KOPT-K1 (cell line): ENCODE results near the gene SMAD6.

ENCODE experiments used
- H3K27ac ChIP-seq: fragments of 200-600 bp; sonication (generic); 2 replicates; pipeline ENCODE4 v1.5.1; 2016; ENCODE audit warnings: antibody characterized with exemption, mild to moderate bottlenecking, low read depth, low read length; ENCODE audit not compliant: poor library complexity, severe bottlenecking
- H3K36me3 ChIP-seq: fragments of 200-600 bp; sonication (generic); 2 replicates; pipeline ENCODE4 v1.5.1; 2017; ENCODE audit warnings: antibody characterized with exemption, mild to moderate bottlenecking, low read length, moderate library complexity; ENCODE audit not compliant: insufficient read depth
- H3K9me3 ChIP-seq: fragments of 200-600 bp; sonication (generic); 2 replicates; pipeline ENCODE4 v1.5.1; 2017; ENCODE audit warnings: antibody characterized with exemption, low read length, mild to moderate bottlenecking; ENCODE audit not compliant: insufficient read depth, poor library complexity, severe bottlenecking

The SMAD6 gene

GRCh38 chr15:66670175-66670574, 31.9 kb upstream of the SMAD6 start:
- Histone ChIP-seq H3K36me3 (no peaks in the 10 kb centered on the region), H3K9me3 (no peaks in the 10 kb centered on the region), H3K27ac (no peak overlapping the region)

GRCh38 chr15:66670762-66671580, 31.1 kb upstream of the SMAD6 start:
- Histone ChIP-seq H3K9me3 (no peaks in the 10 kb centered on the region), H3K27ac (no peak overlapping the region), H3K36me3 (no peaks in the 10 kb centered on the region)

GRCh38 chr15:66672867-66673266, 29.2 kb upstream of the SMAD6 start:
- no peaks in the 10 kb centered on the region for H3K36me3 ChIP-seq
- H3K27ac ChIP-seq, result no peak overlapping the region
- no peaks in the 10 kb centered on the region for H3K9me3 ChIP-seq

GRCh38 chr15:66673410-66674322, 28.4 kb upstream of the SMAD6 start:
- Histone ChIP-seq H3K9me3 (no peaks in the 10 kb centered on the region), H3K36me3 (no peaks in the 10 kb centered on the region), H3K27ac (no peak overlapping the region)

GRCh38 chr15:66674756-66675155, 27.3 kb upstream of the SMAD6 start:
- H3K27ac ChIP-seq, result no peak overlapping the region
- H3K36me3 ChIP-seq, result no peaks in the 10 kb centered on the region
- H3K9me3 ChIP-seq, result no peaks in the 10 kb centered on the region

- H3K27ac ChIP-seq, result no peak overlapping the region
- H3K36me3 ChIP-seq, result no peaks in the 10 kb centered on the region
- no peaks in the 10 kb centered on the region for H3K9me3 ChIP-seq
Observed at GRCh38 chr15:66675446-66675845, 26.6 kb upstream of the SMAD6 start.

GRCh38 chr15:66677336-66677735, 24.7 kb upstream of the SMAD6 start:
- Histone ChIP-seq H3K27ac (no peak overlapping the region), H3K9me3 (no peaks in the 10 kb centered on the region), H3K36me3 (no peaks in the 10 kb centered on the region)

GRCh38 chr15:66679061-66679656, 22.9 kb upstream of the SMAD6 start:
- Histone ChIP-seq H3K9me3 (no peaks in the 10 kb centered on the region), H3K36me3 (no peaks in the 10 kb centered on the region), H3K27ac (no peak overlapping the region)

GRCh38 chr15:66679657-66680108, 22.4 kb upstream of the SMAD6 start:
- no peaks in the 10 kb centered on the region for H3K36me3 ChIP-seq
- no peak overlapping the region for H3K27ac ChIP-seq
- H3K9me3 ChIP-seq, result no peaks in the 10 kb centered on the region

GRCh38 chr15:66680502-66680901, 21.5 kb upstream of the SMAD6 start:
- Histone ChIP-seq H3K36me3 (no peaks in the 10 kb centered on the region), H3K9me3 (no peaks in the 10 kb centered on the region), H3K27ac (no peak overlapping the region)

GRCh38 chr15:66681395-66681794, 20.6 kb upstream of the SMAD6 start:
- Histone ChIP-seq H3K27ac (no peak overlapping the region), H3K9me3 (no peaks in the 10 kb centered on the region), H3K36me3 (no peaks in the 10 kb centered on the region)

- no peaks in the 10 kb centered on the region for H3K36me3 ChIP-seq
- H3K9me3 ChIP-seq, result no peaks in the 10 kb centered on the region
- no peak overlapping the region for H3K27ac ChIP-seq
Observed at GRCh38 chr15:66682246-66682645, 19.8 kb upstream of the SMAD6 start.

- Histone ChIP-seq H3K9me3 (no peaks in the 10 kb centered on the region), H3K27ac (no peak overlapping the region), H3K36me3 (no peaks in the 10 kb centered on the region)
Observed at GRCh38 chr15:66682865-66683264, 19.2 kb upstream of the SMAD6 start.

- H3K27ac ChIP-seq, result no peak overlapping the region
Observed at GRCh38 chr15:66684136-66684681, 17.8 kb upstream of the SMAD6 start.

GRCh38 chr15:66685638-66686150, 16.3 kb upstream of the SMAD6 start:
- Histone ChIP-seq H3K9me3 (no peaks in the 10 kb centered on the region), H3K36me3 (no peaks in the 10 kb centered on the region), H3K27ac (no peak overlapping the region)

More at GRCh38 chr15:66684136-66684681, 17.8 kb upstream of the SMAD6 start:
- no peaks in the 10 kb centered on the region for H3K9me3 ChIP-seq
- no peaks in the 10 kb centered on the region for H3K36me3 ChIP-seq
